GDM1 (cell line): ENCODE data around the gene ADK.

ENCODE experiments used
- DNase-seq: peaks from one replicate; lab custom pipeline; 2025; lab: John Stamatoyannopoulos, UW

Gene ADK

DNA sequence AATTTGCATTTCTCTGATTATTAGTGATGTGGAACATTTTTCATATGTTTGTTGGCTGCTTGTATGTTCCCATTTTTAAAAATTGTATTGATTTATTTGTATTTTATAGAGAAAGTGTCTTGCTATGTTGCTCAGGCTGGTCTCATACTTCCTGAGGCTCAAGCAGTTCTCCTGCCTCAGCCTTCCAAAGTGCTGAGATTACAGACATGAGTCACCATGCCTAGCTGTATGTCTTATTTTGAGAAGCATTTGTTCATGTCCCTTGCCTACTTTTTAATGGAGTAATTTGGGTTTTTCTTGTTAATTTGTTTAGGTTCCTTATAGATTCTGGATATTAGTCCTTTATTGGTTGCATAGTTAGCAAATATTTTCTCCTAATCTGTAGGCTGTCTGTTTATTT is 461.2 kb downstream of the ADK start:
- DNase-seq, result no peak

DNA sequence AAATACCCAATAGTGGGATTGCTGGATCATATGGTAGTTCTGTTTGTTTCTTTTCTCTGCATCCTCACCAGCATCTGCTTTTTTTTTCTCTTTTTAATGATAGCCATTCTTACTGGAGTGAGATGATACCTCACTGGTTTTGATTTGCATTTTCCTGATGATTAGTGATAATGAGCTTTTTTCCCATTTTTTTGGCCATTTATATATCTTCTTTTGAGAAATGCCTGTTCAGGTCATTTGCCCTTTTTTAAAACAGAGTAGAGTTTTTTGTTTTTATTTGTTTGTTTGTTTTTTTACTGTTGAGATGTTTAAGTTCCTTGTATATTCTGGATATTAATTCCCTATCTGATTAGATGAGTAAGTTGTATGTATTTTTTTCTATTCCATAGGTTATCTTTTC is 469.6 kb downstream of the ADK start:
- no peak for DNase-seq

- no peak for DNase-seq
Measured at GRCh38 chr10:74623786-74624185, 472.8 kb downstream of the ADK start.

GRCh38 chr10:74624501-74624900 is 473.5 kb downstream of the ADK start:
- no peak for DNase-seq

DNA sequence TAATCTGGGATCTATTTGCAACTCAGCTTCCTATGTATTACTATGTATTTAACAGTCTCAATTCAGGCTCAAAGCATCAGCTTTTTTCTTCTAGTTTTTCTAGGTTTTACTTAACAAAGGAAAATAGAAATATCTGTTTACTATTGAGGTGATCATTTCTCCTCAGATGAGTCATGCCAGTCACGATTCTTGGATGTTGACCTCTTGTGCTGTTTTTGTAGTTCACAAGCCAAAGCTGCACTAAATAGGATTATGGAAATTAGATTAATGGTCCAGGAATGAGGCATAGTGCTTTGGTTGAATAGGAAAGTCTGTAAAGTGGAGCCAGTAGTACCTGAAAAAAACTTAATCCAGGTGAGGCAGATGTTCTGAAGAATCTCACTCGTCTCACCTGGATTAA is 477.1 kb downstream of the ADK start:
- DNase-seq, result no peak

DNA sequence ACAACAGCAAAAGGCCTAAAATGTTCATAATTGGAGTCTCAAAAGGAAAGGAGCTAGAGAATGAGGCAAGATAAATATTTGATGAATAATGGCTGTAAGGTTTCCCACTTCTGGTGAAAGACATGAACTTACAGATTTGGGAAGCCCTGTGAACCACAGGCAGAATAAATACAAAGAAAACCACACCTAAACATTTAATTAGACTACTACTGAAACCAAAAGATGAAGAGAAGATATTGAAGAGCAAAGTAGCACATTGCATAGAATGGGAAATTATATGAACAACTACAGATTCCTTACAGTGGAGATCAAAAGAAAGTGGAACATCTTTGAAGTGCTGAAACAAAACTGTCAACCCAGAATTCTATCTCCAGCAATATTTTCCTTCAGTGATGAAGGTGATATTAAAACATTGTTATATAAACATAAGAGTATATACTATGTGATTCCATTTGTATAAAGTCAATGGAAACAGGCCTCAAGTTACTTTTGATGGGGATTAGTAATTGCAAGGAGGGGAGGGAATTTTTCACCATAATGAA is 484.0 kb downstream of the ADK start:
- no peak for DNase-seq

GRCh38 chr10:74635655-74636054 is 484.6 kb downstream of the ADK start:
- DNase-seq, result no peak

GRCh38 chr10:74637685-74638084 is 486.7 kb downstream of the ADK start:
- no peak for DNase-seq

GRCh38 chr10:74640134-74640921 is 489.3 kb downstream of the ADK start:
- DNase-seq, result no peak

- no peak for DNase-seq
Measured at GRCh38 chr10:74641659-74642058, 490.6 kb downstream of the ADK start.

DNA sequence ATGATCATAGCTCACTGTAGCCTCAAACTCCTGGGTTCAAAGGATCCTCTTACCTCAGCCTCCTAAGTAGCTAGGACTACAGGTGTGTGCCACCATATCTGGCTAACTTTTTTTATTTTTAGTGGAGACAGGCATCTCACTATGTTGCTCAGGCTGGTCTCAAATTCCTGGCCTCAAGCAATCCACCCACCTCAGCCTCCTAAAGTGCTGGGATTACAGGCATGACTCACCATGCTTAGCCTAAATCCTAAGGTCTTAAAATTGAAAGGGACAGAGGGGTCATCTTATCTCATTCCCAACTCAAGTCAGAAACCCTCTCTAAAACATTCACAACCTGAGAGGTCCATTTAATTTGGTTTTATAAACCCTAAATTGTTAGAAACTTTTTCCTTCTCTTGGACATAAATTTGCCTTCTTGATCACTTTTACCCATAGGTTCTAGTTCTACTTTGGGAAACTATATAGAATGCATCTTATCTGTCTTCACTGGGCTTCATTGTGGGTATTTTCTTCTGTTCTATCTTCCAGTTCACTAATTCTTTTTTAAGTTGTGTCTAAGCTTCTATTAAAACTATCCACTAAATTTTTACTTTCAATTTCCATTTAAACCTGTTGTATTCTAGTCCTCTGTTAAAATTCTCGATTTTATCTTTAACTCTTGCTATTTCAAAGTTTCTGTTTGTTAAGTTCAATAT is 492.0 kb downstream of the ADK start:
- no peak for DNase-seq

GRCh38 chr10:74643596-74643975 is 492.6 kb downstream of the ADK start:
- no peak for DNase-seq

DNA sequence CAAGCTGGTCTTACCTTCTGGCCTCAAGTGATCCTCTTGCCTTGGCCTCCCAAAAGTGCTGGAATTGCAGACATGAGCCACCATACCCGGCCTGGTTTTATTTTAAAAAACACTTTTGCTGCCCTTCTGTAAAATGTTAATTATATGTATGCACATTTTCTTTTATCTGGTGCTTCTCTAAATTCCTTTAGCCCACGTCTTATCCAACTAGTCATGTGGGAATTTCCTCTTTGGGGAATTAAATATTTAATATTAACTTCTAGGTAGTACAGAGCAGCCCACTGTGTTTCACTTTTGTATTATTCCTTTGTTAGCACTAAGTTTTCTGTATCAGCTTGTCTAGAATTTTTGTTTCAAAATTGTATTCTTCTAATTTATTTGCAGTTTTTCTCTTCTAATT is 493.7 kb downstream of the ADK start:
- DNase-seq, result no peak

DNA sequence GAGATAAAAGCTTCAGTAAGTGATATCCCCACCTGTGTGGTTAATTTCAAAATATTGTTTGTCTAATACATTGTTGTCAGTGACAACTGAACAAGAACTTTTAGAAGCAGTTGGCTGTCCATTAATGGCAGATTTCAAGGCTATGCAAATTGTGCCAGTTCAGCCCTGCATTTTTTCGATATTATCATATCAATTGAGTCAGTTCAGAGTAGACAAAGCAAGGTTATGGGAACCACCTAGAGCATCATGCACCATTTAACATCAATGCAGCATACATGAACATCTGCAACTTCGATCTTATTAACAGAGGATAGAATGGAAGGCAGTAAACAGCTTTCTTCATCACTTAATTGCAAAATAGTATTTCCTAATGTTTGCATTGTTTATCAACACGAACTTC is 494.7 kb downstream of the ADK start:
- no peak for DNase-seq

DNA sequence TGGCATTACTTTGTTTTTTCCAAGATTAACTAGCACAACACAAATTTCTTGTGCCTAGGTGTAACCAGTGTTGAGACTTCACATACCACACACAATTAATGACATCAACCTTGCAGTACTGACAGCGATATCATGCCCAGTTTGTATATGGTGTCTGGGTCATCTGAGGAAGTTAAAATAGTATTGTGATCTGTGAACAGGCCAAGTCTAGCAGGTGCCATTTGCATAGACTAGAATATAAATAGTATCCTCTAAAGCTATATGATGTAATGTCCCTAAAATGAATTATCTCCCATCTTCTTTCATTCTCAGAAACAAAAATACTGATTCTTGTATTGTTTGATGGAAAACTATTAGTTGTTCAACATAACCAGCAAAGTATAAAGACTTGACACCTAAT is 499.6 kb downstream of the ADK start:
- DNase-seq, result no peak

DNA sequence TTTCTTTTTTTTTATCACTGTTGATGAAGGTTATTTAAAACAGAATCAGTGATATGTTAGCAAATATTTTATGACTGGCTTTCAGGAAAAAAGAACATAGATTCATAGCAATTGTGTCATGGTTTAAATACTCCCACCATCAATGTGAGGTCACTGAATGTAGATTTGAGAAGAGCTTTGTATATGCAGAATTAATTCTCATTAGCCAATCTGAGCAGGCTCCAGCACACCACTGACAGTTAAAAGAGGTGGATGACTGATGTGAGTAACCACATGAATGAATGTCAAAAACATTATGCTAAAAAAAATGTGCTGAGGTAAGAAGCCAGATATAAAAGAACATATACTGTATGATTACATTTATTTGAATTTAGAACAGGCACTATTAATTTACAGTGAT is 500.5 kb downstream of the ADK start:
- no peak for DNase-seq

DNA sequence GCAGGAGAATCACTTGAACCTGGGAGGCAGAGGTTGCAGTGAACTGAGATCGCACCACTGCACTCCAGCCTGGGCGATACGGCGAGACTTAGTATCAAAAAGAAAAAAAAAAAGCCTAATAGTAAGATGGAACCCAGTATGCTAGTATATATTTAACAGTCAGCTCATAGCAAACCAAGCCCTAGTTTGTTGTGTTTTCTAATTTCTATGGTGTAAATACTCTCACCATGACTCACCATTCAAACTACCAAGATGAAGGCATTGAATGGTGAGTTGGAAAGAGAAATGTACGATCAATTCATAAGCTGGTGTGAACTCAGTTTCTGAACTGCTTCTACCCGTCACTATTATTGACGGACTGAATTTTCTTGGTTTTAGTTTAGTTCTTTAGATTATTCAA is 501.6 kb downstream of the ADK start:
- DNase-seq, result no peak

GRCh38 chr10:74658511-74658910 is 507.5 kb downstream of the ADK start:
- DNase-seq, result no peak

DNA sequence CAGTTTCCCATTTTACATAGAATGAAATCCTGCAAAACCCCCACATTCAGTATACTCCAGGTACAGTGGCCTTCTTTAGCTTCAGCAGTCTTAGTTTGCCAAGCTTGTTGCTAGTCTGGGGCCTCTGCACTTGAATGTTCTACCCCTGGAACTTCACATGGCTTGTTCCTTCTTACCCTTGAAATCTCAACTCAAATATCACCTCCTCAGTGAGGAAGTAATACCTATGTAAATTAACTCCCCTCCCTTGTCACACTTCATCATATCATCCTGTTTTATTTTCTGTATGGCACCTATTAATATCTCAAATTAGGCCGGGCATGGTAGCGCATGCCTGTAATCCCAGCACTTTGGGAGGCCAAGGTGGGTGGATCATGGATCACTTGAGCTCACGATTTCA is 511.6 kb downstream of the ADK start:
- DNase-seq, result no peak

DNA sequence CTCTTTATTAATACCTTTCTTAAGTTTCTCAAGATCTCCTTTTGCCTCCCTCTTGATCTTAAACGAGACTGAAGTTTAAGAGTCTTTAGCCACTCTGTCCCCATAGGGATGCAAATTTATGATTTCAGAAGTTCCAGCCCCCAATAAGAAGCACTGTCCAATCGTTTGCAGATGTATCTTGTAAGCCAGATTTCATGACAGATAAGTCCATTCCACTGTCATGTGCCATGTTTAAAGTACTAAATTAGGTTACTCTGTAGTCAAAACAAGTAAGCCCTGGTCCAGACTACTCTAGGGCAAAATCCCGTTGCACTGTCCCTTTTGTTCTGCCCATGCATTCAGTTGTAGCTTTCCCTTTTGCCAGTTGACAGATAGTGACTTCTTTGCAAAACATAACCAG is 518.2 kb downstream of the ADK start:
- no peak for DNase-seq

- DNase-seq, result no peak
Measured at GRCh38 chr10:74671716-74672115, 520.7 kb downstream of the ADK start.

DNA sequence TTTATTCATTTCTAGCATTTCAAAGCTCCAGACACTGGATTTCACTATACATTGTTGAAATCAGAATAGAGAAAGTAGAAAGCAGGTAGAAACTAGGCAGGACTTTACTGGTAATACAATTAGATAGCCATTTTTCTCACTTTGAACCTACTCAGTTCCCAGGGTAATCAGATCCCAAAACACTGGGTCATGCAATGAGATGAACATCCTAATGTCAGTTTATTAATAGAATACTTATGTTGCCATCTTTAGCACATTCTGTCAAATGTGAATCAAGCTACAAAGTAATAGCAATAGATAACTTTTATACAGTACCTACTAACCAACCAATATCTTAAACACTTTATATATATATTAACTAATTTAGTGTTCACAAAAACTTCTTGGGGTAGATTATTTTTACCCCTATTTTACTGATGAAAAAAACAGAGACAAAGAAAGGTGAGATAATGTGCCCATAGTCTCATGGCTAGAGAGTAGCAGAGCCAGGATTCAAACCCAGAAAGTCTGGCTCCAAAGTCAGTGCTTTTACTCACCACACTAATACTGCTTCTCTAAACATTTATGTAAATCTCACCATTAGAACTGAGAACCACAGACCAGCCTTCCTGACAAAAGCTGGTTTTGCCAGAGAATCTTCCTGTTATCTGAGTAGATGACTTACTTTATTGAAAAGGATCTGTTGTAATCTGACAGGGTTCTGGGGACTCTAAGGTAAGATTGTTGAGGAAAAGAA is 521.6 kb downstream of the ADK start:
- DNase-seq, result no peak

DNA sequence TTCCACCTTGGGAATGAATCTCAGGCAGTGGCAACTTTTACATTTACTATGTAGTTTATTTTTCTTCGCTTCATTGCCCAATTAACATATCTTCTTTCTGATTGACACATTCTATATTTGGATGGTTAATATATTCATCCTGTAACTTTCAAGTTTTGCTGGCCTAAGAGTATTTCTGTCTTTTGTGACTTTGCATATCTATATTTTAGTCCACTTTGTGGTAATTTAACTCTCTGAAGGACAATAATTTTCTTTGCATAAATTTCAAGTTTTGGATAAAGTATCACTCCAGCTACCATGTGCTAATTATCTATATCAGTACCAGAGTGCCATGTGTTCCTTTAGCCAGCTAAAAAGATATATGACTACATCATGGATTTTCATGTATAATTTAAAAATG is 523.9 kb downstream of the ADK start:
- no peak for DNase-seq
